ENCODE results near the gene BEND2. TPM values are rescaled to one million over a fixed set of nuclear protein-coding genes. Genes with fewer than 3 reads are reported as not detected.

Gene BEND2
- total RNA-seq: under 0.01 TPM

DNA sequence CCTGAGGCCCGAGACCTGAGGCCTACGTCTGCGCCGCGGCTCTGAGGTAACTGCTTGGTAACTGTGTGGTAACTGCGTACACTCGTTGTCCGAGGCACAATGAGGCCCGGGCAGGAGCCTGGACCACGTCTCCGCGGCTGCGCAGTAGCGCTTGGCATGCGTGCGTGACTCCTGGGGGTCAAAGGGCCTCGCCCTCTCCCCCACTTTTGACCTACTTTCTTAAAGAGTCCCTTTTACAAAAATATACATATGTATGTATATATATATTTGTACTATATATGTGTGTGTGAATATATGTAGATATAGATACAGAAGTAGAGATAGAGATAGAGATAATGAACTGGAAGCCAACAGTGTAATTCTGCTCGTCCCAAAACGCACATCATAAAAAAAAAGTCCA is at the start of gene BEND2:
Gene BEND2, minus strand, starts transcription at position 101 of the 400 bp plus-strand sequence. CDS start 136 bp downstream, outside the sequence.

Other genes starting within 250 kb of the BEND2 start
- 13.1 TPM for gene SCML2, start 133.8 kb upstream of the BEND2 start, total RNA-seq
- gene CDKL5, start 204.7 kb upstream of the BEND2 start, total RNA-seq: 92.6 TPM